ENCODE data around the gene FAM234B.

GRCh38 chr12:13116259-13116658 lies 72.1 kb downstream of the FAM234B start:
- no peak for TF ChIP-seq CTCF (IDR thresholded peaks at IDR 0.05; ENCODE audit: borderline replicate concordance, extremely low read depth, low read length, poor library complexity, severe bottlenecking)
- TF ChIP-seq EZH2 (IDR thresholded peaks at IDR 0.05; ENCODE audit: borderline replicate concordance, low read depth, low read length, severe bottlenecking), result no peak
